CD4-positive, alpha-beta memory T cell (primary cell): ENCODE data around the gene KRTAP10-11. TPM values are rescaled to one million over a fixed set of nuclear protein-coding genes. Genes with fewer than 3 reads are reported as not detected.
"Not testable (repeated sequence)": the region's sequence is repeated elsewhere in the genome, so short reads cannot be mapped to it uniquely, and the experiment has no call there.

Experiments used
- CTCF ChIA-PET: fragments of 350-600 bp; sonication (Branson Sonifier 250); formaldehyde crosslinking; loops from one replicate; lab custom pipeline; 2021; ENCODE audit warnings: inconsistent platforms; ENCODE audit not compliant: partially characterized antibody; lab: Charles Lee
- POLR2A ChIA-PET: fragments of 350-600 bp; sonication (Branson Sonifier 250); formaldehyde crosslinking; loops from one replicate; lab custom pipeline; 2021; ENCODE audit not compliant: partially characterized antibody; lab: Charles Lee
- DNase-seq, 5 donors: peaks; one replicate each; pipeline versions ENCODE4 v3.0.0 to v3.0.0-alpha.2; 2020 to 2022; ENCODE audit warnings: mixed read lengths in 1 of 5
- H3K27ac ChIP-seq: one replicate; pipeline ENCODE4 v1.7.0; 2013; ENCODE audit warnings: low read depth, low read length
- H3K27me3 ChIP-seq: 2 replicates; pipeline ENCODE4 v1.7.0; 2013; ENCODE audit warnings: mild to moderate bottlenecking, low read length, moderate library complexity; ENCODE audit not compliant: insufficient read depth
- H3K36me3 ChIP-seq: 2 replicates; pipeline ENCODE4 v1.7.0; 2013; ENCODE audit warnings: mild to moderate bottlenecking, low read length, moderate library complexity; ENCODE audit not compliant: insufficient read depth
- H3K4me1 ChIP-seq: 2 replicates; pipeline ENCODE4 v1.7.0; 2013; ENCODE audit warnings: mild to moderate bottlenecking, low read length, moderate library complexity; ENCODE audit not compliant: insufficient read depth
- H3K4me3 ChIP-seq, 2 donors: one replicate each; pipeline ENCODE4 v1.7.0; 2013; ENCODE audit warnings: low read length in 2 of 2, mild to moderate bottlenecking in 1 of 2
- H3K9me3 ChIP-seq, 2 donors: one replicate each; pipeline ENCODE4 v1.7.0; 2013; ENCODE audit warnings: low read length in 2 of 2, control low read depth in 1 of 2; ENCODE audit not compliant: control insufficient read depth in 1 of 2
- H3K27ac Mint-ChIP-seq, 7 donors: one replicate each; pipeline ENCODE4 v1.8.0; 2020 to 2021; ENCODE audit warnings: mixed read lengths in 7 of 7, mild to moderate bottlenecking in 6 of 7, inconsistent platforms in 3 of 7, moderate library complexity in 3 of 7
- H3K27me3 Mint-ChIP-seq, 2 donors: one replicate each; pipeline ENCODE4 v1.8.0; 2020 to 2021; ENCODE audit warnings: mixed read lengths in 2 of 2
- H3K36me3 Mint-ChIP-seq, 2 donors: one replicate each; pipeline ENCODE4 v1.8.0; 2020 to 2021; ENCODE audit warnings: mixed read lengths in 2 of 2, inconsistent platforms in 1 of 2, mild to moderate bottlenecking in 1 of 2
- H3K4me1 Mint-ChIP-seq, 4 donors: one replicate each; pipeline ENCODE4 v1.8.0; 2020 to 2021; ENCODE audit warnings: mixed read lengths in 4 of 4, mild to moderate bottlenecking in 1 of 4
- H3K4me3 Mint-ChIP-seq, 8 donors: one replicate each; pipeline ENCODE4 v1.8.0; 2020 to 2021; ENCODE audit warnings: mixed read lengths in 8 of 8, mild to moderate bottlenecking in 7 of 8, moderate library complexity in 6 of 8, inconsistent platforms in 3 of 8
- H3K9me3 Mint-ChIP-seq, 8 donors: one replicate each; pipeline ENCODE4 v1.8.0; 2020 to 2021; ENCODE audit warnings: mixed read lengths in 8 of 8, mild to moderate bottlenecking in 5 of 8, inconsistent platforms in 3 of 8, moderate library complexity in 1 of 8
- intact Hi-C: fragments of 100-400 bp; cut with micrococcal nuclease; formaldehyde crosslinking; loops from one replicate; pipeline ENCODE4 v1.15.1; 2023
- polyA plus RNA-seq, 2 donors: library from polyadenylated mRNA; unstranded; fragments of 300-500 nt; fragmentation: Illumina TruSeq; gene quantifications; one replicate each; pipeline ENCODE4 v1.2.3, GENCODE V29; 2021
- total RNA-seq, 2 experiments: library from RNA; stranded (reverse); gene quantifications; one replicate each; pipeline ENCODE4 v1.2.3, GENCODE V29; 2021

Gene KRTAP10-11
- total and polyA plus RNA-seq, 4 experiments from 2014 or later, result not detected

DNA sequence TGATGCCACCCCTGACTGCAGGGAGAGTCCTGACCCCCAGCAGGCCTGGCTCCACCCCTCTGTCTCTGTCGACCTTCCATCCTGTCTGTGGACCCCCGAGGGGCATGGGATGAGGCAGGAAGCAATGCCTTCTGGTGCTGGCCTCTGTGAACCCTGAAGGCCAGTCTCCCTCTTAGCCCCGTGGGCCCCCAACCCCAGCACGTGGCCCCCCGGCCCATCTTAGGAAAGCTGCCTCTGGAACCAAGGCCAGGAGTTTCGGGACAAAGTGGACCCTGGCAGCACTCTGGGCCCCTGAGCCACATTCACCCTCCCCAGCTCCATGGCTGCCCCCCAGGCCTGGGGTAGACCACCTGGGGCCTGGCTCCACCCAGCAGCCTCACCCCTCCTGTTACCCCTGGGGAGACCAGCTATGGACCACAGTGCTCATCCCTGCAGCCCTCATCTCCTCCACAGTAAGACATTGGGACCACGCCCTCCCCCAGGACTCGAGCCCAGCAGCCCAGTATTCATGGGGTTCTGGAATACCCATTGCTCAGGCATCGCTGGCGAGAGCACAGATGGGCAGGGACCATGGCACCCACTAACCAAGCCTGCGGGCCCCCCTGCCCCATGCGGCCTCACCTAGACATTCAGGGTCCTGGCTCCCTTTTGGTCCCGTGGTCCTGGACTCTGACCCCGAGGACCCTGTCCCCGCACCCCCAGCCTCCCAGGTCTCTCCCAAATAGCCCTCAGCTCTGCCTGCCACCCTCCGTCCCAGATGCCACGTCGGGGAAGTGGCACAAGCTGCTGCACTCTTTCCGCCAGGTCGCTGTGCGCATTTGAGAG lies 7.5 kb upstream of the KRTAP10-11 start:
- H3K27me3 ChIP-seq, H3K4me3 Mint-ChIP-seq, DNase-seq, H3K4me3 ChIP-seq, intact Hi-C loops, H3K4me1 ChIP-seq, POLR2A ChIA-PET, CTCF ChIA-PET, H3K36me3 ChIP-seq, H3K4me1 Mint-ChIP-seq, H3K9me3 ChIP-seq, H3K27ac ChIP-seq: not testable (repeated sequence)
- H3K27me3 Mint-ChIP-seq, result peaks cover 1 to 13% of the 10 kb centered on the region in 2 donors
- H3K36me3 Mint-ChIP-seq, result peaks cover 4 to 12% of the 10 kb centered on the region in 2 donors
- peaks cover 5 to 35% (median 21%) of the 10 kb centered on the region in 8 donors for H3K9me3 Mint-ChIP-seq
- H3K27ac Mint-ChIP-seq, result peak overlapping the region in 1 of 7 donors; percentile 68

DNA sequence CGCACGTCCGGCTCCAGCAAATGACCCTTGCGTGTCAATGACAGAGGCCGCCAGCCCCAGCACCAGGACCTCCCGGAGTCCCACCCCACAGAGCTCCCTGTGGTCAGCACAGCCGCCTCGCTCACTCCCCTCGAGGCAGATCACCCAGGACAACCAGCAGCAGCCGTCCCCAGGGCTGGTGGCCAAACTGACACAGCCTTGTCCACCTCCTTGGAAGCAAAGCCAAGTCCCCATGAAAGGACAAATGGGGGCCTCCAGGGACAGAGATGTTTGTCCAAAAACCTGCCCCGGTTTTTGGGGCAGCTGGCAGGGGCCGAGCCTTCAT lies 6.9 kb upstream of the KRTAP10-11 start:
- no peaks in the 10 kb centered on the region for H3K4me1 ChIP-seq
- Mint-ChIP-seq H3K36me3 (peaks cover 4 to 12% of the 10 kb centered on the region in 2 donors), H3K9me3 (peaks cover 6 to 40% (median 26%) of the 10 kb centered on the region in 8 donors), H3K4me1 (peaks cover 0 to 5% (median 1%) of the 10 kb centered on the region in 4 donors), H3K4me3 (no peak overlapping the region), H3K27ac (no peak overlapping the region), H3K27me3 (peaks cover 1 to 13% of the 10 kb centered on the region in 2 donors)
- H3K4me3 ChIP-seq, result no peak overlapping the region
- intact Hi-C loops, result no loop called here
- H3K27me3 ChIP-seq, result no peaks in the 10 kb centered on the region
- no peaks in the 10 kb centered on the region for H3K36me3 ChIP-seq
- peaks cover 0 to 8% of the 10 kb centered on the region in 2 donors for H3K9me3 ChIP-seq
- no peak for DNase-seq
- H3K27ac ChIP-seq, result no peak overlapping the region
- CTCF ChIA-PET, result no interaction called here
- POLR2A ChIA-PET, result no interaction called here

DNA sequence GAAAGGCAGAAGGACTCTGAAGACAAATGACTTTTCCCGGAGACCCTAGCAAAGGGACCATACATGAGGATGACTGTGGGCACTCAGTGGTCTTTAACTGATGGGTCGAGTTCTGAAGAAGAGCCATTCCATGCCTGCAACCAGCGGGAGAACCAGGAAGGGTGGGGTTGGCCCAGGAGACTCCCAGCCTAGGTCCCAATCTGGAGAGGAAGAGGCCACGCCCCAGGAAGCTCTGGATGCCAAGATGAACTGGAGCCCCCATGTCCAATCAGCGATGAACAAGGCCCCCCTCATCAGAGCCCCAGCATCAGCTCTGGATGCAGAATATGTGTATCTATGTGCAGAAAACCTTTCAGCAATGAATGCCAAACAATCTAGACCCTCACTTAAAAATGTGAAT lies 5.5 kb upstream of the KRTAP10-11 start:
- Histone ChIP-seq H3K4me3 (no peak overlapping the region), H3K9me3 (peaks cover 0 to 13% of the 10 kb centered on the region in 2 donors), H3K27ac (no peak overlapping the region), H3K27me3 (no peaks in the 10 kb centered on the region), H3K36me3 (no peaks in the 10 kb centered on the region), H3K4me1 (no peaks in the 10 kb centered on the region)
- Mint-ChIP-seq H3K36me3 (peaks cover 10 to 20% of the 10 kb centered on the region in 2 donors), H3K27ac (peak overlapping the region in 1 of 7 donors; percentile 17), H3K9me3 (peaks cover 6 to 55% (median 36%) of the 10 kb centered on the region in 8 donors), H3K4me1 (peaks cover 0 to 5% (median 1%) of the 10 kb centered on the region in 4 donors), H3K4me3 (no peak overlapping the region), H3K27me3 (peaks cover 1 to 13% of the 10 kb centered on the region in 2 donors)
- DNase-seq, result no peak
- ChIA-PET POLR2A (no interaction called here), CTCF (no interaction called here)
- intact Hi-C loops, result no loop called here

DNA sequence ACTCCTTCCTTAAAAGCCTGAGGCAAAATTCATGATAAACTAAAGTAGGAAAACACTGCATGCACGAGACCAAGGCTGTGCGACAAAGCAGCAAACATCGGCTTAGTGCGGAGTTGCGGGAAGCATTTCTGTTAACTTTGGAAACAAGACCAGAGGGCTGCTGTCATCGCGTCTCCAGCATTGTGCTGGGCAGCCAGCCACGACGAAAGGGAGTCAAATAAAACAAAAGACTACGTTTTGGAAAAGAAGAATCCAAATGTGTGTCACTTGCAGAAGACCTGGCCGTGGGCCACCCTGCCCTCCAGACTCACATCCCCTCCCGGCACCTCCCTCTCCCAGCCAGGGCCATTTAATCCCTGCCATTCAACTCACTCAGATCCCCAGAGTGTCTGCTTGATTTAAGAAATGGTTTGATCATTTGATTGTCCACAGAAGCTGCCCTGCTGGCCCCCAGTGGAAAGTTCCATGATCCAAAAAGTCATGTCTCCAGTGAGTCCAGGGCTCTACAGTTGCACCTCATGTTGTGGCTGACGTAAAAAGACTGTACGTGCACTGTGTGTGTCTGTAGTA lies 2.4 kb upstream of the KRTAP10-11 start:
- intact Hi-C loops, result no loop called here
- Histone ChIP-seq H3K4me3 (no peak overlapping the region), H3K27me3 (no peaks in the 10 kb centered on the region), H3K36me3 (no peaks in the 10 kb centered on the region), H3K27ac (no peak overlapping the region), H3K4me1 (no peaks in the 10 kb centered on the region), H3K9me3 (peaks cover 0 to 13% of the 10 kb centered on the region in 2 donors)
- Mint-ChIP-seq H3K36me3 (peaks cover 10 to 23% of the 10 kb centered on the region in 2 donors), H3K27ac (no peak overlapping the region), H3K9me3 (peaks cover 6 to 59% (median 37%) of the 10 kb centered on the region in 8 donors), H3K4me1 (peaks cover 0 to 7% (median 3%) of the 10 kb centered on the region in 4 donors), H3K27me3 (peaks cover 0 to 10% of the 10 kb centered on the region in 2 donors), H3K4me3 (peak overlapping the region in 1 of 8 donors; percentile 5)
- no peak for DNase-seq
- ChIA-PET POLR2A (no interaction called here), CTCF (interaction anchor here (1.3 kb wide), 1 partner anchor 25 kb away, joined by 3 read pairs; no protein-coding TSS in a partner anchor)

DNA sequence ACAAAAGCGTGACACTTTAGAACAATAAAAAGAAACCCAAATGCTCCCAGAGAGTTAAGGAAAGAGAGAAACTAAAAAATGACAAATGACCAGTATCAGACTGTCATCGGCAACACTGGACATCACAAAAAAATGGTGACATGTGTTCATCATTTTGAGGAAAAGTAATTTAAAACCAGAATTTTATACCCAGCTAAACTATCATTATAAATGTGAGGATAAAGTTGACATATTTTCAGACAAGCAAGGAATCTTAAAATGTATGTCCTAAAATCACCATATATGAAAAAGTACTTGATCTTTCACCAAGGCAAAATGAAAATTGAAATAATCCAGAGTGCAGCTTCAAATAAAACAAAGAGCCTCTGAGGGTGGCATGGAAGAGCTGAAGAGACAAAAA lies 1.3 kb upstream of the KRTAP10-11 start:
- H3K27me3 ChIP-seq, result no peaks in the 10 kb centered on the region
- no peaks in the 10 kb centered on the region for H3K36me3 ChIP-seq
- H3K4me1 ChIP-seq, result no peaks in the 10 kb centered on the region
- ChIA-PET CTCF (interaction anchor here (0.7 to 1.3 kb wide), 2 partner anchors 11 to 134 kb away, joined by 3 read pairs; no protein-coding TSS in a partner anchor), POLR2A (interaction anchor here (1.1 kb wide), 1 partner anchor 26 kb away, joined by 3 read pairs; no protein-coding TSS in a partner anchor)
- peaks cover 0 to 8% of the 10 kb centered on the region in 2 donors for H3K27me3 Mint-ChIP-seq
- DNase-seq, result no peak
- H3K9me3 Mint-ChIP-seq, result peaks cover 6 to 59% (median 37%) of the 10 kb centered on the region in 8 donors
- peaks cover 10 to 23% of the 10 kb centered on the region in 2 donors for H3K36me3 Mint-ChIP-seq
- H3K4me3 ChIP-seq, result no peak overlapping the region
- intact Hi-C loops, result no loop called here
- peaks cover 0 to 13% of the 10 kb centered on the region in 2 donors for H3K9me3 ChIP-seq
- H3K4me1 Mint-ChIP-seq, result peaks cover 0 to 7% (median 3%) of the 10 kb centered on the region in 4 donors
- H3K4me3 Mint-ChIP-seq, result no peak overlapping the region
- no peak overlapping the region for H3K27ac Mint-ChIP-seq
- H3K27ac ChIP-seq, result no peak overlapping the region

DNA sequence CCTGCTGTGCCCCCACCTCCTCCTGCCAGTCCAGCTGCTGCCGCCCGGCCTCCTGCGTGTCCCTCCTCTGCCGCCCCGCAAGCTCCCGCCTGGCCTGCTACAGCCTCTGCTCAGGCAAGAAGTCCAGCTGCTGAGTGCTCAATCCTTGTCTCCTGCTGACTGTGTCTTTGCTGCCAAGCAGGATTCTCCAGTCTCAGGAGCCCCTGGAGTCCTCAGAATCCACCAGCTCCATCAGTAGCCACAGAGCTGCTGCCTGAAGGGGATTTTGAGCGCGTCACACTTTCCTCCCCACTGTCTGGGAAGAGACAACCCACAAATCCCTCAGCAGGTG lies 973 bp downstream of the KRTAP10-11 start:
- peaks cover 0 to 7% (median 4%) of the 10 kb centered on the region in 4 donors for H3K4me1 Mint-ChIP-seq
- no peak overlapping the region for H3K4me3 Mint-ChIP-seq
- H3K9me3 Mint-ChIP-seq, result peaks cover 0 to 40% (median 29%) of the 10 kb centered on the region in 8 donors
- Histone ChIP-seq H3K27ac (no peak overlapping the region), H3K4me3 (no peak overlapping the region), H3K27me3 (no peaks in the 10 kb centered on the region), H3K36me3 (no peaks in the 10 kb centered on the region), H3K9me3 (peaks cover 0 to 13% of the 10 kb centered on the region in 2 donors), H3K4me1 (no peaks in the 10 kb centered on the region)
- peaks cover 10 to 11% of the 10 kb centered on the region in 2 donors for H3K36me3 Mint-ChIP-seq
- H3K27ac Mint-ChIP-seq, result peak overlapping the region in 1 of 7 donors; percentile 13
- no peak for DNase-seq
- POLR2A ChIA-PET, result interaction anchor here (3.6 kb wide), 1 partner anchor 11 kb away, joined by 16 read pairs; the partner anchor contains the start of gene KRTAP12-3
- no peaks in the 10 kb centered on the region for H3K27me3 Mint-ChIP-seq
- intact Hi-C loops, result no loop called here
- CTCF ChIA-PET, result interaction anchor here (1.1 to 1.4 kb wide), 3 partner anchors 11 to 136 kb away, joined by 3 to 5 read pairs (median 4); partner anchors contain the start of gene KRTAP12-3
